Large intestine (tissue), 3 donors: ENCODE results near the gene ARPC1A. TPM values are rescaled to one million over a fixed set of nuclear protein-coding genes. Genes with fewer than 3 reads are reported as not detected.

Experiments
- DNase-seq, 2 donors: peaks; one replicate each; pipeline versions ENCODE4 v3.0.0 to v3.0.0-alpha.2; 2013
- H3K27ac ChIP-seq: one replicate; pipeline ENCODE4 v1.5.1; 2013; ENCODE audit warnings: low read length
- H3K27me3 ChIP-seq: 2 replicates; pipeline ENCODE4 v1.6.1; 2013; ENCODE audit warnings: low read length; ENCODE audit not compliant: control insufficient read depth, insufficient read depth
- H3K36me3 ChIP-seq: 2 replicates; pipeline ENCODE4 v1.6.1; 2013; ENCODE audit warnings: low read length; ENCODE audit not compliant: control insufficient read depth, insufficient read depth
- H3K4me1 ChIP-seq: one replicate; pipeline ENCODE4 v1.6.1; 2013; ENCODE audit warnings: low read length; ENCODE audit not compliant: control insufficient read depth, insufficient read depth
- H3K4me3 ChIP-seq: one replicate; pipeline ENCODE4 v1.5.1; 2013; ENCODE audit warnings: low read length
- H3K9me3 ChIP-seq: one replicate; pipeline ENCODE4 v1.6.1; 2013; ENCODE audit warnings: mild to moderate bottlenecking, low read depth, low read length, moderate library complexity; ENCODE audit not compliant: control insufficient read depth
- WGBS: methylation state at CpG from one replicate; pipeline ENCODE4 v1.1.5; 2013; ENCODE audit warnings: low lambda C conversion rate; ENCODE audit not compliant: insufficient coverage; 5-methylcytosine and 5-hydroxymethylcytosine counted together
- polyA plus RNA-seq: library from polyadenylated mRNA; unstranded; fragments of 120-200 nt; gene quantifications from one replicate; pipeline ENCODE4 v1.2.1, GENCODE V29; 2013

The ARPC1A gene
- polyA plus RNA-seq, 1 donor, result 188 TPM

GRCh38 chr7:99366646-99367045 lies 40.9 kb downstream of the ARPC1A start:
- no peak for DNase-seq
- Histone ChIP-seq H3K9me3 (no peaks in the 10 kb centered on the region), H3K4me3 (no peak overlapping the region), H3K27me3 (no peaks in the 10 kb centered on the region), H3K27ac (no peak overlapping the region), H3K36me3 (peaks cover 56% of the 10 kb centered on the region), H3K4me1 (no peaks in the 10 kb centered on the region)
- no CpG with 5 or more reads among the region's 11 CpGs for WGBS

GRCh38 chr7:99368750-99369389 lies 43.2 kb downstream of the ARPC1A start:
- Histone ChIP-seq H3K27me3 (no peaks in the 10 kb centered on the region), H3K4me3 (no peak overlapping the region), H3K36me3 (peaks cover 38% of the 10 kb centered on the region), H3K27ac (no peak overlapping the region), H3K9me3 (no peaks in the 10 kb centered on the region), H3K4me1 (no peaks in the 10 kb centered on the region)
- 100% methylated on average over 1 of the region's 13 CpGs for WGBS
- DNase-seq, result no peak

GRCh38 chr7:99369767-99370391 lies 44.2 kb downstream of the ARPC1A start:
- Histone ChIP-seq H3K27me3 (no peaks in the 10 kb centered on the region), H3K36me3 (peaks cover 30% of the 10 kb centered on the region), H3K4me3 (no peak overlapping the region), H3K27ac (no peak overlapping the region), H3K4me1 (no peaks in the 10 kb centered on the region), H3K9me3 (no peaks in the 10 kb centered on the region)
- WGBS, result no CpG with 5 or more reads among the region's 9 CpGs
- no peak for DNase-seq

GRCh38 chr7:99371376-99371920 lies 45.8 kb downstream of the ARPC1A start:
- 100% methylated on average over 1 of the region's 11 CpGs for WGBS
- no peak overlapping the region for H3K27ac ChIP-seq

GRCh38 chr7:99372275-99373090 lies 46.8 kb downstream of the ARPC1A start:
- WGBS, result no CpG with 5 or more reads among the region's 21 CpGs
- H3K4me3 ChIP-seq, result peak overlapping the region; percentile 26
- peaks cover 8% of the 10 kb centered on the region for H3K36me3 ChIP-seq
- no peaks in the 10 kb centered on the region for H3K9me3 ChIP-seq
- DNase-seq, result peak; percentile 44 to 76
- peak overlapping the region; percentile 17 for H3K27ac ChIP-seq
- no peaks in the 10 kb centered on the region for H3K27me3 ChIP-seq
- peaks cover 7% of the 10 kb centered on the region for H3K4me1 ChIP-seq

More at GRCh38 chr7:99371376-99371920, 45.8 kb downstream of the ARPC1A start:
- Histone ChIP-seq H3K9me3 (no peaks in the 10 kb centered on the region), H3K36me3 (peaks cover 17% of the 10 kb centered on the region), H3K27me3 (no peaks in the 10 kb centered on the region), H3K4me1 (peaks cover 7% of the 10 kb centered on the region), H3K4me3 (no peak overlapping the region)
- DNase-seq, result no peak

GRCh38 chr7:99373091-99374066 lies 47.7 kb downstream of the ARPC1A start:
- peak overlapping the region; percentile 59 for H3K4me3 ChIP-seq
- no peak overlapping the region for H3K27ac ChIP-seq
- 100% methylated on average over 2 of the region's 41 CpGs for WGBS
- no peaks in the 10 kb centered on the region for H3K9me3 ChIP-seq
- H3K27me3 ChIP-seq, result no peaks in the 10 kb centered on the region
- peaks cover 7% of the 10 kb centered on the region for H3K4me1 ChIP-seq
- no peak for DNase-seq
- H3K36me3 ChIP-seq, result peaks cover 13% of the 10 kb centered on the region

- Histone ChIP-seq H3K27me3 (no peaks in the 10 kb centered on the region), H3K4me1 (peaks cover 7% of the 10 kb centered on the region), H3K4me3 (peak within 1 kb of the TSS; percentile 59), H3K27ac (peak within 1 kb of the TSS; percentile 88), H3K36me3 (peaks cover 7% of the 10 kb centered on the region), H3K9me3 (no peaks in the 10 kb centered on the region)
- no CpG with 5 or more reads among the region's 95 CpGs for WGBS
- peak; percentile 64 to 73 for DNase-seq
Measured at GRCh38 chr7:99374111-99375064, 48.7 kb downstream of the ARPC1A start, which contains the start of gene ARPC1B. ARPC1B (plus strand) TSS chr7:99374730; CDS start chr7:99385715, 10,985 bp downstream.

GRCh38 chr7:99375070-99375807 lies 49.5 kb downstream of the ARPC1A start:
- H3K9me3 ChIP-seq, result no peaks in the 10 kb centered on the region
- peak overlapping the region; percentile 88 for H3K27ac ChIP-seq
- peaks cover 6% of the 10 kb centered on the region for H3K36me3 ChIP-seq
- peak overlapping the region; percentile 59 for H3K4me3 ChIP-seq
- peaks cover 9% of the 10 kb centered on the region for H3K4me1 ChIP-seq
- no CpG with 5 or more reads among the region's 58 CpGs for WGBS
- peak; percentile 65 to 88 for DNase-seq
- H3K27me3 ChIP-seq, result no peaks in the 10 kb centered on the region
